ENCODE data around the gene SYT8. TPM values are rescaled to one million over a fixed set of nuclear protein-coding genes. Genes with fewer than 3 reads are reported as not detected.

Gene SYT8
- total RNA-seq, 5 donors from 2014 or later (not counting 1 experiment from before 2014, with no cell fraction given), result not detected

DNA sequence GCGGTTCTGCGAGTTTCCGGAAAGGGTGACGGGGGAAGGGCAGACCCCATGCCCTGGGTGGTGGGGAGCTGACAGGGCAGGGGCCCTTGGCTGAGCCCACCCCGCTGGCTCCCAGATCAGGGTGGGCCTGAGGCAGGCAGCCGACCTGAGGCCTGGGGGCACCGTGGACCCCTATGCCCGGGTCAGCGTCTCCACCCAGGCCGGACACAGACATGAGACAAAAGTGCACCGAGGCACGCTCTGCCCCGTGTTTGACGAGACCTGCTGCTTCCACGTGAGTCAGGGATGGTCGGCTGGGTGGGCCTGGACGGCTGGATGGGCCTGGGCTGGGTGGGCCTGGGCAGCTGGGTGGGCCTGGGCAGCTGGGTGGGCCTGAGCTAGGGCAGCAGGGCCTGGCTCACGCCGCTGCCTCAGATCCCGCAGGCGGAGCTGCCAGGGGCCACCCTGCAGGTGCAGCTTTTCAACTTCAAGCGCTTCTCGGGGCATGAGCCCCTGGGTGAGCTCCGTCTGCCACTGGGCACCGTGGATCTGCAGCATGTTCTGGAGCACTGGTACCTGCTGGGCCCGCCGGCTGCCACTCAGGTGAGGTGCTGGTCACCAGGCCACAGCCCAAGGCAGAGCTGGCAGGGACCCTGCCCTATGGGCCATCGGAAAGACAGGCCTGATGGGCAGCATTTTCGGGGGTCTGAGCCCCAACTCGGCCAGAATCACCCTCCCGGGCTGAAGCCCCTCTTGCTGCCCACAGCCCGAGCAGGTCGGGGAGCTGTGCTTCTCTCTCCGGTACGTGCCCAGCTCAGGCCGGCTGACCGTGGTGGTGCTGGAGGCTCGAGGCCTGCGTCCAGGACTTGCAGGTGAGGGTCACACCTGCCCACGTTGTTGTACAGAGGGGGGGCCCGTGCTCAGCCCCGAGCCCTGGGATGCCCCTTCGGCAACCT lies 1.5 kb downstream of the SYT8 start:
- no peaks in the 10 kb centered on the region for H3K9me3 Mint-ChIP-seq
- H3K36me3 Mint-ChIP-seq, result no peaks in the 10 kb centered on the region
- peaks cover 0 to 10% of the 10 kb centered on the region in 2 donors for H3K27me3 Mint-ChIP-seq
- no peak for DNase-seq
- Histone ChIP-seq H3K36me3 (ENCODE audit: control insufficient read depth in 2 of 2, extremely low read depth in 1 of 2, insufficient read depth in 1 of 2, low read length in 1 of 2) (no peaks in the 10 kb centered on the region), H3K4me1 (ENCODE audit: control insufficient read depth in 1 of 2, extremely low read depth in 1 of 2, insufficient read depth in 2 of 2, low read length in 2 of 2) (peaks cover 3 to 38% of the 10 kb centered on the region in 2 experiments), H3K9me3 (no peaks in the 10 kb centered on the region), H3K4me3 (ENCODE audit: control insufficient read depth in 1 of 2, extremely low read depth in 1 of 2, low read length in 1 of 2) (no peak overlapping the region), H3K27me3 (replicated peaks in 1 of 2; ENCODE audit: control insufficient read depth in 2 of 2, extremely low read depth in 1 of 2, insufficient read depth in 2 of 2, low read length in 1 of 2) (peaks cover 0 to 42% of the 10 kb centered on the region in 2 experiments), H3K27ac (ENCODE audit: low read length) (no peak overlapping the region)
- WGBS (ENCODE audit: insufficient coverage), result 80% methylated on average over 43 of the region's 43 CpGs
- no peak for ATAC-seq (replicated peaks in 1 of 4)
- POLR2A ChIA-PET, result no interaction called here
- H3K4me3 Mint-ChIP-seq, result no peak overlapping the region
- CTCF ChIA-PET, result interaction anchor here in 1 of 2 donors (0.7 to 0.8 kb wide), 2 partner anchors 165 to 199 kb away, joined by 4 read pairs; no protein-coding TSS in a partner anchor
- no peak overlapping the region for H3K27ac Mint-ChIP-seq
- peaks cover 4 to 12% (median 12%) of the 10 kb centered on the region in 3 donors for H3K4me1 Mint-ChIP-seq

DNA sequence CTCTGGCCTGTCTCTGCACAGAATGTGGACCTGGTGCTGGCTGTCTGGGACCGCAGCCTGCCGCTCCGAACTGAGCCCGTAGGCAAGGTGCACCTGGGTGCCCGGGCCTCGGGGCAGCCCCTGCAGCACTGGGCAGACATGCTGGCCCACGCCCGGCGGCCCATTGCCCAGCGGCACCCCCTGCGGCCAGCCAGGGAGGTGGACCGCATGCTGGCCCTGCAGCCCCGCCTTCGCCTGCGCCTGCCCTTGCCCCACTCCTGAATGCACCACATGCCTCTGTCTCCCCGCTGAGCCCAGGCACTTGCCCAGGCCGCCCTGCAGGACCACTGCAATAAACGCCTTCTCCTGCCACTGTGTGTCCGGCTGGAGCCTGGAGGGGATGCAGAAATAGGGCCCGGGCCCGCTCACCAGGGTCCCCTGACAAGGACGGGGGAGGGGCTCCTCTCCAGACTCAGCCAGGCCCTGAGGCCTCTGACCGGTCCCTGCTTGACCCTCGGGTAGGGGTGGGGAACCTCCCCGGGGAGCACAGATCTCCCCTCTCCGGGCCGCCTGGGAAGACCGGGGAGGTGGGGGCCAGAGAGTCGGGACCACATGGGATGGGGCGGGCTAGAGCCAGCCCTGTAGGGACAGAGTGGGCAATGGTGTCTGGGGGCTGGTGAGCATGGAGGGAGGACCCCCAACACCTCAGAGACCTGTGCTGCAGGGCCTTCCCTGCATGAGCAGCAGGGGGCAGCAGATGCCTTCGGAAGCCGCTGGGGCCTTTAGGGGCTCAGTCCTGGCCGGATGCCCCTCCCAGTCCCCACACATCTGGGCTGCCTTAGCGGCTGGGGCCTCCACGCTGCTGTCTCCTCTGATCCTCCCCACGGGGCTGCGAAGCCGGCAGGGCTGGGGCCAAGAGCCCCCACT lies 2.6 kb downstream of the SYT8 start:
- Mint-ChIP-seq H3K4me1 (peaks cover 4 to 12% (median 10%) of the 10 kb centered on the region in 3 donors), H3K9me3 (no peaks in the 10 kb centered on the region), H3K27ac (peak overlapping the region in 1 of 2 donors; percentile 23), H3K36me3 (no peaks in the 10 kb centered on the region), H3K4me3 (no peak overlapping the region), H3K27me3 (peaks cover 0 to 5% of the 10 kb centered on the region in 2 donors)
- 51% methylated on average over 38 of the region's 38 CpGs for WGBS (ENCODE audit: insufficient coverage)
- H3K9me3 ChIP-seq, result no peaks in the 10 kb centered on the region
- ATAC-seq (replicated peaks in 1 of 4), result peak; percentile 79 to 93 (median 88)
- peaks cover 3 to 33% of the 10 kb centered on the region in 2 experiments for H3K4me1 ChIP-seq (ENCODE audit: control insufficient read depth in 1 of 2, extremely low read depth in 1 of 2, insufficient read depth in 2 of 2, low read length in 2 of 2)
- no peak overlapping the region for H3K4me3 ChIP-seq (ENCODE audit: control insufficient read depth in 1 of 2, extremely low read depth in 1 of 2, low read length in 1 of 2)
- ChIA-PET POLR2A (no interaction called here), CTCF (interaction anchor here in 1 of 2 donors (0.7 kb wide), 1 partner anchor 164 kb away, joined by 4 read pairs; no protein-coding TSS in a partner anchor)
- peak; percentile 53 to 90 (median 81) for DNase-seq
- H3K27me3 ChIP-seq (replicated peaks in 1 of 2; ENCODE audit: control insufficient read depth in 2 of 2, extremely low read depth in 1 of 2, insufficient read depth in 2 of 2, low read length in 1 of 2), result peaks cover 0 to 31% of the 10 kb centered on the region in 2 experiments
- no peaks in the 10 kb centered on the region for H3K36me3 ChIP-seq (ENCODE audit: control insufficient read depth in 2 of 2, extremely low read depth in 1 of 2, insufficient read depth in 1 of 2, low read length in 1 of 2)
- H3K27ac ChIP-seq (ENCODE audit: low read length), result no peak overlapping the region

DNA sequence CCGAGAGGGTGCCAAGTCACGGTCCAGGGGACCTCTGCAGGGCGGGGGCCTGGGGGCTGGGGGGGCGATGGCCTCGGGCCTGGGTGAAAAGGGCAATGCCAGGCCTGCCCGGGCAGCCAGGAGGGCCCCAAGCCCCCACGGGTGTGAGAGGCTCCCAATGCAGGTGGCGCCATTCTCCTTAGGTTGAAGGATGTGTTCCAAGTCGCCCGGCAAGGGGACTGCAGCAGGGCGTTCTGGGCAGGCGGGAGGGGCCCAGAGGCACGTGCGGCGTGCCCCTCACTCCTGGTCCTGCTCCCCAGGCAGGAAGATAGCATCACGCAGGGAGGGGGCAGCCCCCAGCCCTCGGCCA lies 3.3 kb downstream of the SYT8 start:
- Histone ChIP-seq H3K4me1 (ENCODE audit: control insufficient read depth in 1 of 2, extremely low read depth in 1 of 2, insufficient read depth in 2 of 2, low read length in 2 of 2) (peaks cover 6 to 35% of the 10 kb centered on the region in 2 experiments), H3K4me3 (ENCODE audit: control insufficient read depth in 1 of 2, extremely low read depth in 1 of 2, low read length in 1 of 2) (no peak overlapping the region), H3K9me3 (no peaks in the 10 kb centered on the region), H3K27me3 (replicated peaks in 1 of 2; ENCODE audit: control insufficient read depth in 2 of 2, extremely low read depth in 1 of 2, insufficient read depth in 2 of 2, low read length in 1 of 2) (peaks cover 0 to 24% of the 10 kb centered on the region in 2 experiments), H3K36me3 (ENCODE audit: control insufficient read depth in 2 of 2, extremely low read depth in 1 of 2, insufficient read depth in 1 of 2, low read length in 1 of 2) (no peaks in the 10 kb centered on the region), H3K27ac (ENCODE audit: low read length) (no peak overlapping the region)
- ATAC-seq (replicated peaks in 1 of 4) (peak in 3 of 4 experiments; percentile 13 to 27 (median 17)), DNase-seq (peak in 3 of 35 experiments; percentile 15 to 43 (median 32))
- ChIA-PET POLR2A (no interaction called here), CTCF (no interaction called here)
- 71% methylated on average over 15 of the region's 17 CpGs for WGBS (ENCODE audit: insufficient coverage)
- Mint-ChIP-seq H3K36me3 (no peaks in the 10 kb centered on the region), H3K27me3 (peaks cover 0 to 5% of the 10 kb centered on the region in 2 donors), H3K4me3 (no peak overlapping the region), H3K4me1 (peaks cover 7 to 15% (median 10%) of the 10 kb centered on the region in 3 donors), H3K9me3 (no peaks in the 10 kb centered on the region), H3K27ac (no peak overlapping the region)

DNA sequence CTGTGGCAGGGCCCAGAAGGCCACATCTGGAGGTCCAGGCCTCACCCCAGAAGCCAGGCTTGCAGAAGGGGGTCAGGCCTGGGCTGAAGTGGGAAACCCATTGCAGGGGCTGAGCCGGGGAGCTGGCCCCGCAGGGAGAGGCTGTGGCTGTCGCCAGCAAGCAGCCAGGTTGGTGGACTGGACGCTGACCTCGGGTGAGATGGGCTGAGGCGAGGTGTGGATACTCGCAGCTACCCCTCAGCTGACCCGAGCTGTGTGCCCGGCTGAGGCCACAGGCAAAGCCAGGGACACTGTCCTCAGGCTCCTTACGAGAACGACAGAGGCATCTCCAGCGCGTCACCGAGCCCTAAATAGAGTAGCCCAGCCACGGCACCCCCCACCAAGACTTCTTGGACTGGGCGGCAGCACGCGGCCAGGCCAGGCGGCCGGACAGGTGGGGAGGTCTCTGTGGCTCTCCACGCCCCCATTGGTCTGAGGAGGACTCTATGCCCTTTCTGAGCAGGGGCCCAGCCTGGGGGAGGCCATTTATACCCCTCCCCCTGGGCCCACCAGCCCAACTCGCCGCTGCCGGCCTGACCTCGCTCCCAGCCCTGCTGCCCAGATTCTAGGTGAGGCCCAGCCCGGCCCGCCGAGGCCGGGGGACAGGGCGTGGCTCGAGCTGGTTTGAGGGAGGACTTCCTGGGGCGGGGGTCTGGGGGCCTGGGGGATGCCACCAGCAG lies 3.8 kb downstream of the SYT8 start, which contains the start of gene TNNI2:
TSS of gene TNNI2 (plus strand) at position 556 of the 719 bp plus-strand sequence. CDS start 716 bp downstream, outside the sequence.
- ATAC-seq (replicated peaks in 1 of 4), result peak in 1 of 4 experiments; percentile 5
- Histone ChIP-seq H3K4me3 (ENCODE audit: control insufficient read depth in 1 of 2, extremely low read depth in 1 of 2, low read length in 1 of 2) (no peak within 1 kb of the TSS), H3K27ac (ENCODE audit: low read length) (no peak within 1 kb of the TSS), H3K9me3 (no peaks in the 10 kb centered on the region), H3K36me3 (ENCODE audit: control insufficient read depth in 2 of 2, extremely low read depth in 1 of 2, insufficient read depth in 1 of 2, low read length in 1 of 2) (no peaks in the 10 kb centered on the region), H3K27me3 (replicated peaks in 1 of 2; ENCODE audit: control insufficient read depth in 2 of 2, extremely low read depth in 1 of 2, insufficient read depth in 2 of 2, low read length in 1 of 2) (peaks cover 0 to 20% of the 10 kb centered on the region in 2 experiments), H3K4me1 (ENCODE audit: control insufficient read depth in 1 of 2, extremely low read depth in 1 of 2, insufficient read depth in 2 of 2, low read length in 2 of 2) (peaks cover 7 to 41% of the 10 kb centered on the region in 2 experiments)
- 91% methylated on average over 25 of the region's 32 CpGs for WGBS (ENCODE audit: insufficient coverage)
- Mint-ChIP-seq H3K36me3 (no peaks in the 10 kb centered on the region), H3K27me3 (peaks cover 0 to under 1% of the 10 kb centered on the region in 2 donors), H3K27ac (peak within 1 kb of the TSS; percentile 22 to 23), H3K4me3 (no peak within 1 kb of the TSS), H3K9me3 (no peaks in the 10 kb centered on the region), H3K4me1 (peaks cover 12 to 20% (median 14%) of the 10 kb centered on the region in 3 donors)
- no peak for DNase-seq
- ChIA-PET CTCF (interaction anchor here (0.5 to 1.2 kb wide), 5 partner anchors 14 to 313 kb away, joined by 3 to 5 read pairs (median 4); partner anchors contain the start of gene PRR33 (in 1 of the 2)), POLR2A (interaction anchor here in 1 of 2 donors (0.7 kb wide), 1 partner anchor 12 kb away, joined by 4 read pairs; no protein-coding TSS in a partner anchor)

DNA sequence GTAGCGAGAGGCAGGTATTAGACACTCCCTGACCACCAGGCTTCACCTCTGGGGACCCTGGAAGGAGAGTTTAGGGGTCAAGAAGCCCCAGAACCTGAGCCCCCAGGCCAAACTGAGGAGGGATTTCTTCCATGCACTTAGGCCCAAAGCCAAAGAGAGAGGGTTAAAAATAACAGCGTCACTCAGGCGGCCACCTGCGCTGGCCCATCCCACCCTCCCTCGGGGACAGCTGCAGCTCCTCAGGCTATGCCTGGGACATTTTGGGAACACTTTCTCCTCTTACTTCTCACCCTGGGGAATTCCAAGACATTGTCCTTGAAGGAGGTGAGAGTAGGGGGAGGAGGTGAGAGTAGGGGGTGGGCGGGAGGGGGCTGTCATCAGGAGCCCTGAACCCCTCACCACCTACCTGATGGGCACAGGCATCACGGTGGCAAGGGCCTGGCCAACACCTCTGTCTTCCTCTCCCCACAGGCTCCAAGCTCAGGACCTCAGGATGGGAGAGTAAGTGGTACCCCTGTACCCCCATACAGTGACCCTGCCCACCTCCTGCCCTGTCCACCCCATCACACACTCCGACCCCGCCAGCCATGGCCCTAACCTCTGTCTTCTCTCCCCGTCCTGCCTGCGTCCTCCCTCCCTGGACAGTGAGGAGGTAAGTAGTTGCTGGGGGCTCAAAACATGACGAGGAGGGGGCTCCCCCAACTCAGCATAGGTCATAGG lies 4.6 kb downstream of the SYT8 start:
- ATAC-seq (replicated peaks in 1 of 4), result no peak
- Histone ChIP-seq H3K36me3 (ENCODE audit: control insufficient read depth in 2 of 2, extremely low read depth in 1 of 2, insufficient read depth in 1 of 2, low read length in 1 of 2) (no peaks in the 10 kb centered on the region), H3K4me1 (ENCODE audit: control insufficient read depth in 1 of 2, extremely low read depth in 1 of 2, insufficient read depth in 2 of 2, low read length in 2 of 2) (peaks cover 15 to 48% of the 10 kb centered on the region in 2 experiments), H3K27ac (ENCODE audit: low read length) (no peak overlapping the region), H3K27me3 (replicated peaks in 1 of 2; ENCODE audit: control insufficient read depth in 2 of 2, extremely low read depth in 1 of 2, insufficient read depth in 2 of 2, low read length in 1 of 2) (peaks cover 0 to 12% of the 10 kb centered on the region in 2 experiments), H3K9me3 (no peaks in the 10 kb centered on the region), H3K4me3 (ENCODE audit: control insufficient read depth in 1 of 2, extremely low read depth in 1 of 2, low read length in 1 of 2) (no peak overlapping the region)
- no peaks in the 10 kb centered on the region for H3K9me3 Mint-ChIP-seq
- no peak overlapping the region for H3K4me3 Mint-ChIP-seq
- CTCF ChIA-PET, result interaction anchor here (0.6 to 1.2 kb wide), 3 partner anchors 52 to 312 kb away, joined by 3 to 5 read pairs (median 4); partner anchors contain the start of gene PRR33 (in 1 of the 2)
- no peak for DNase-seq
- no peaks in the 10 kb centered on the region for H3K36me3 Mint-ChIP-seq
- H3K27me3 Mint-ChIP-seq, result no peaks in the 10 kb centered on the region
- POLR2A ChIA-PET, result interaction anchor here (0.5 to 0.7 kb wide), 2 partner anchors 12 to 103 kb away, joined by 3 to 4 read pairs; no protein-coding TSS in a partner anchor
- no CpG with 5 or more reads among the region's 12 CpGs for WGBS (ENCODE audit: insufficient coverage)
- peaks cover 20 to 28% (median 22%) of the 10 kb centered on the region in 3 donors for H3K4me1 Mint-ChIP-seq
- H3K27ac Mint-ChIP-seq, result peak overlapping the region in 1 of 2 donors; percentile 22

All from T-cell (primary cell).